K562 (cell line): ENCODE data around the gene SLC23A2. TPM values are rescaled to one million over a fixed set of nuclear protein-coding genes. Genes with fewer than 3 reads are reported as not detected.

Experiments used
- ATAC-seq: fragments of 200-7000 bp; cut with Tn5 transposase; 3 replicates; pipeline ENCODE4 v1.9.1; 2020; ENCODE audit warnings: moderate library complexity
- BruUV-seq: library from RNA; stranded (reverse); fragments of 400-500 nt; replicated peaks from 2 replicates; lab custom pipeline; 2021; lab: Mats Ljungman, UMichigan
- CTCF ChIA-PET: fragments of 300-600 bp; formaldehyde crosslinking; extraction: SDS; loops from one replicate; lab custom pipeline; 2021; ENCODE audit warnings: low intra/inter-chr PET ratio; lab: Yijun Ruan, JAX
- POLR2A ChIA-PET: fragments of 300-600, 350-650 bp; sonication (Branson Sonifier 250); formaldehyde crosslinking; extraction: SDS; loops from one replicate; lab custom pipeline; 2021; ENCODE audit warnings: antibody characterized with exemption, inconsistent platforms; lab: Yijun Ruan, JAX
- DNase-seq, 4 experiments: peaks; one replicate each; pipeline versions ENCODE4 v3.0.0 to v3.0.0-alpha.2; 2011 to 2018; ENCODE audit warnings: low spot score in 3 of 4, mixed read lengths in 3 of 4; ENCODE audit errors: extremely low read depth in 1 of 4
- FAIRE-seq: peaks from 2 replicates; lab custom pipeline; 2011; peaks lifted over from hg19 to GRCh38; lab: Jason Lieb, UNC
- H2AFZ ChIP-seq: 2 replicates; pipeline ENCODE4 v1.6.0; 2011; ENCODE audit warnings: low read depth, low read length, control low read depth, inconsistent platforms
- H3K27ac ChIP-seq: fragments of 200-600 bp; 3 replicates; pipeline ENCODE4 v1.8.0; 2011; ENCODE audit warnings: low read depth, mild to moderate bottlenecking, control low read depth, inconsistent platforms, low read length, moderate library complexity, mixed read lengths; ENCODE audit errors: extremely low read depth
- H3K27me3 ChIP-seq, 2 experiments: fragments of 300-600 bp in 1 of 2; 2 replicates in 1 of 2; 3 replicates in 1 of 2; pipeline versions ENCODE4 v1.6.0 to v1.8.0; 2011; ENCODE audit warnings: inconsistent platforms in 2 of 2, low read length in 2 of 2, mild to moderate bottlenecking in 1 of 2, mixed read lengths in 1 of 2, moderate library complexity in 1 of 2; ENCODE audit not compliant: control insufficient read depth in 2 of 2, insufficient read depth in 2 of 2
- H3K36me3 ChIP-seq: fragments of 300-600 bp; 3 replicates; pipeline ENCODE4 v1.8.0; 2011; ENCODE audit warnings: mild to moderate bottlenecking, low read length, inconsistent platforms; ENCODE audit not compliant: control insufficient read depth, insufficient read depth
- H3K4me1 ChIP-seq, 2 experiments: fragments of 200-600 bp in 1 of 2; replicated peaks in 1 of 2; 2 replicates in 1 of 2; 3 replicates in 1 of 2; pipeline versions ENCODE4 v1.5.1 to v1.8.0; 2011; ENCODE audit warnings: inconsistent platforms in 2 of 2, low read length in 2 of 2, mild to moderate bottlenecking in 1 of 2, mixed read lengths in 1 of 2, moderate library complexity in 1 of 2; ENCODE audit not compliant: control insufficient read depth in 2 of 2, insufficient read depth in 2 of 2
- H3K4me2 ChIP-seq: 2 replicates; pipeline ENCODE4 v1.6.1; 2011; ENCODE audit warnings: low read length, control low read depth, inconsistent platforms, mixed read lengths; ENCODE audit not compliant: insufficient read depth
- H3K4me3 ChIP-seq: fragments of 200-600 bp; sonication (generic), shearing (Covaris generic); 2 replicates; pipeline ENCODE4 v1.5.1; 2016; ENCODE audit warnings: control low read depth, inconsistent platforms
- H3K79me2 ChIP-seq: fragments of 200-600 bp; 3 replicates; pipeline ENCODE4 v1.8.0; 2011; ENCODE audit warnings: low read length, inconsistent platforms; ENCODE audit not compliant: control insufficient read depth, insufficient read depth
- H3K9ac ChIP-seq, 2 experiments: 2 replicates each; pipeline versions ENCODE4 v1.6.0 to v1.6.1; 2011; ENCODE audit warnings: low read depth in 2 of 2, low read length in 2 of 2, control low read depth in 1 of 2, inconsistent platforms in 1 of 2, mild to moderate bottlenecking in 1 of 2, mixed read lengths in 1 of 2; ENCODE audit not compliant: insufficient read depth in 1 of 2
- H3K9me1 ChIP-seq: one replicate; pipeline ENCODE4 v1.6.0; 2011; ENCODE audit warnings: inconsistent platforms, mild to moderate bottlenecking, low read length, moderate library complexity; ENCODE audit not compliant: control insufficient read depth, insufficient read depth
- H3K9me3 ChIP-seq: replicated peaks from 2 replicates; pipeline ENCODE4 v1.5.1; 2011; ENCODE audit warnings: low read depth, low read length, inconsistent platforms; ENCODE audit not compliant: control insufficient read depth, insufficient read depth
- H4K20me1 ChIP-seq: replicated peaks from 2 replicates; pipeline ENCODE4 v1.6.1; 2011; ENCODE audit warnings: low read length, inconsistent platforms, mixed read lengths; ENCODE audit not compliant: control insufficient read depth, insufficient read depth
- FOSL1 ChIP-seq: fragments of 200-800 bp; sonication (Bioruptor generic); conservative IDR thresholded peaks from 2 replicates; pipeline ENCODE4 v1.6.1; 2016; ENCODE audit warnings: missing genetic modification characterization, missing compliant biosample characterization
- RAD21 ChIP-seq, 2 experiments: fragments of 250-450 bp in 1 of 2; fragments of 450-650 bp in 1 of 2; sonication (Bioruptor Pico) in 1 of 2; formaldehyde crosslinking in 1 of 2; IDR thresholded peaks in 1 of 2; conservative IDR thresholded peaks in 1 of 2; 2 replicates each; pipeline versions ENCODE4 v1.4.0 to v1.8.0; 2020 to 2022; ENCODE audit warnings: mild to moderate bottlenecking in 2 of 2, moderate library complexity in 1 of 2
- REST ChIP-seq, 2 experiments: fragments of 450-650 bp; formaldehyde crosslinking in 1 of 2; IDR thresholded peaks; 2 replicates each; pipeline versions ENCODE4 v1.4.0 to v1.6.1; 2014 to 2020; ENCODE audit warnings: mild to moderate bottlenecking in 2 of 2, borderline replicate concordance in 1 of 2, low read depth in 1 of 2
- SMC3 ChIP-seq: conservative IDR thresholded peaks from 2 replicates; pipeline ENCODE4 v1.6.1; 2011; ENCODE audit warnings: low read depth, low read length, improper control_type of control experiment; ENCODE audit not compliant: insufficient read depth
- WGBS: fragments of 100-300 bp; shearing (Covaris generic); methylation state at CpG from one replicate; pipeline ENCODE4 v1.1.6; 2016; ENCODE audit warnings: low coverage, mixed read lengths; ENCODE audit not compliant: insufficient coverage; ENCODE audit errors: missing lambda C conversion rate; 5-methylcytosine and 5-hydroxymethylcytosine counted together
- in situ Hi-C: fragments of 300-500 bp; cut with MboI; formaldehyde crosslinking; loops from 4 replicates; pipeline ENCODE4 v1.15.0; 2018; ENCODE audit warnings: inconsistent platforms, mixed read lengths
- intact Hi-C: fragments of 100-400 bp; cut with micrococcal nuclease; formaldehyde crosslinking; loops from 2 replicates; pipeline ENCODE4 v1.14.2; 2022
- polyA plus RNA-seq, 8 experiments: library from polyadenylated mRNA; depleted of rRNA in 4 of 8; stranded (reverse) in 5 of 8; unstranded in 3 of 8; fragments of >200 nt; fragmentation: Nextera tagmentation in 2 of 8; fragmentation: Illumina TruSeq in 1 of 8; extraction: Ambion mirVana in 2 of 8; extraction: Trizol in 1 of 8; gene quantifications; 2 replicates each; pipeline versions ENCODE4 v1.2.1 to v1.2.3, GENCODE V29; 2011 to 2014; ENCODE audit warnings: inconsistent platforms in 1 of 8, missing spikeins in 1 of 8
- total RNA-seq, 7 experiments: library from RNA; depleted of rRNA in 6 of 7; stranded (reverse); fragments of >200 nt in 6 of 7; fragmentation: Illumina TruSeq in 2 of 7; extraction: Trizol in 2 of 7; gene quantifications; 2 replicates each; pipeline versions ENCODE4 v1.2.1 to v1.2.3, GENCODE V29; 2011 to 2021; ENCODE audit warnings: low replicate concordance in 1 of 7
- TF ChIP-seq, protein P1 (sequence below), 3 experiments: IDR thresholded peaks in 2 of 3; conservative IDR thresholded peaks in 1 of 3; 2 replicates each; pipeline ENCODE4 v1.5.1; 2011 to 2012; ENCODE audit warnings: low read length in 3 of 3, mild to moderate bottlenecking in 3 of 3, control low read depth in 2 of 3, improper control_type of control experiment in 1 of 3, inconsistent platforms in 1 of 3, low read depth in 1 of 3, mixed read lengths in 1 of 3, moderate library complexity in 1 of 3; ENCODE audit not compliant: insufficient read depth in 2 of 3

SLC23A2 gene
- total and polyA plus RNA-seq, 9 of the 15 experiments (the other 6 are each of a cell fraction or from before 2014, with no cell fraction given) = 0.39 to 6.7 (median 3.2) TPM

DNA sequence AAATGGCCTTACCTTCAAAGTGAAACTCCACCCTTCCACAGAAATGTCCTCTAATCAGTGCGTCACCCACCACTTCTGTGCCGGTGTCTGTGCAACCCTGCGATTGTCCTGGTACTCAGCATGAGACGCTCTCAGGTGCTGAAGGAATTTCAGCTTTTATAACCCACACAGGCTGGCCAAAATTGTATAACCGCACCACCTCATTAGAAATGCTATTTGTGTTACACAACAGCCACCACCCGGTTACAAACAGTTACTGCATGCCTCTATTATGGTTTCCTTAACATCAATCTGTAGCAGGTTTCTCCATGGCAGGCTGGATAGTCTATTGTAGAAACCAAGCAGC lies 51.5 kb downstream of the SLC23A2 start:
- 36% methylated on average over 5 of the region's 6 CpGs for WGBS
- DNase-seq (peak in 2 of 4 experiments; percentile 8 to 12), FAIRE-seq (no peak), ATAC-seq (peak; percentile 41; the same call in 1 of the 3 replicates)
- no TSS peak for BruUV-seq
- POLR2A ChIA-PET = no interaction called here
- TF ChIP-seq SMC3 = 0 out of 2 replicates have a peak, but pooled peaks have one; percentile 4
- TF ChIP-seq REST (IDR thresholded peaks at IDR 0.05; ENCODE audit: borderline replicate concordance) = 0 out of 2 replicates have a peak, but pooled peaks have one; percentile 28
- no peak for TF ChIP-seq REST (CRISPR knock-in tag; IDR thresholded peaks at IDR 0.05; ENCODE audit: low read depth)
- TF ChIP-seq, protein P1, sequence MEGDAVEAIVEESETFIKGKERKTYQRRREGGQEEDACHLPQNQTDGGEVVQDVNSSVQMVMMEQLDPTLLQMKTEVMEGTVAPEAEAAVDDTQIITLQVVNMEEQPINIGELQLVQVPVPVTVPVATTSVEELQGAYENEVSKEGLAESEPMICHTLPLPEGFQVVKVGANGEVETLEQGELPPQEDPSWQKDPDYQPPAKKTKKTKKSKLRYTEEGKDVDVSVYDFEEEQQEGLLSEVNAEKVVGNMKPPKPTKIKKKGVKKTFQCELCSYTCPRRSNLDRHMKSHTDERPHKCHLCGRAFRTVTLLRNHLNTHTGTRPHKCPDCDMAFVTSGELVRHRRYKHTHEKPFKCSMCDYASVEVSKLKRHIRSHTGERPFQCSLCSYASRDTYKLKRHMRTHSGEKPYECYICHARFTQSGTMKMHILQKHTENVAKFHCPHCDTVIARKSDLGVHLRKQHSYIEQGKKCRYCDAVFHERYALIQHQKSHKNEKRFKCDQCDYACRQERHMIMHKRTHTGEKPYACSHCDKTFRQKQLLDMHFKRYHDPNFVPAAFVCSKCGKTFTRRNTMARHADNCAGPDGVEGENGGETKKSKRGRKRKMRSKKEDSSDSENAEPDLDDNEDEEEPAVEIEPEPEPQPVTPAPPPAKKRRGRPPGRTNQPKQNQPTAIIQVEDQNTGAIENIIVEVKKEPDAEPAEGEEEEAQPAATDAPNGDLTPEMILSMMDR (IDR thresholded peaks at IDR 0.05 in 2 of 3, conservative IDR thresholded peaks at IDR 0.05 in 1 of 3; ENCODE audit: insufficient read depth in 2 of 3, low read depth in 1 of 3, low read length in 3 of 3) = peak; percentile 29 to 45 (median 33); a peak in 3 of 6 replicates
- TF ChIP-seq RAD21 (CRISPR knock-in tag; conservative IDR thresholded peaks at IDR 0.05 in 1 of 2, IDR thresholded peaks at IDR 0.05 in 1 of 2) = peak in 1 of 2 experiments; percentile 50; a peak in 3 of 4 replicates
- TF ChIP-seq FOSL1 (tag) = no peak
- CTCF ChIA-PET = interaction anchor here (0.8 kb wide), 2 partner anchors 188 to 343 kb away, joined by 3 to 5 read pairs; no protein-coding TSS in a partner anchor
- no peaks in the 10 kb centered on the region for H3K9me3 ChIP-seq
- intact Hi-C loops = loop anchor here (10.0 kb wide), 1 partner anchor 345 kb away; no protein-coding TSS in a partner anchor
- H3K4me3 ChIP-seq = no peak overlapping the region
- in situ Hi-C loops = loop anchor here (10.0 kb wide), 1 partner anchor 345 kb away; no protein-coding TSS in a partner anchor
- H3K4me1 ChIP-seq = no peaks in the 10 kb centered on the region
- no peak overlapping the region for H3K4me2 ChIP-seq
- no peak overlapping the region for H3K9ac ChIP-seq
- no peaks in the 10 kb centered on the region for H3K36me3 ChIP-seq
- H4K20me1 ChIP-seq = peaks cover 6% of the 10 kb centered on the region; the same call in 1 of the 2 replicates
- H3K27ac ChIP-seq = no peak overlapping the region
- no peak overlapping the region for H2AFZ ChIP-seq
- H3K27me3 ChIP-seq = no peaks in the 10 kb centered on the region
- H3K79me2 ChIP-seq = no peaks in the 10 kb centered on the region
- H3K9me1 ChIP-seq = no peaks in the 10 kb centered on the region
